Ascending aorta (tissue), 2 donors: Measurements from ENCODE around the gene AKT1S1. TPM values are rescaled to one million over a fixed set of nuclear protein-coding genes. Genes with fewer than 3 reads are reported as not detected.

Source experiments
- DNase-seq, 2 donors: peaks; one replicate each; pipeline ENCODE4 v3.0.0-alpha.2; 2019; ENCODE audit warnings: low spot score in 2 of 2
- H3K27ac ChIP-seq, 2 donors: fragments of 200-600 bp; sonication (generic); one replicate each; pipeline ENCODE4 v1.5.1; 2016 to 2017; ENCODE audit warnings: mild to moderate bottlenecking in 1 of 2
- H3K27me3 ChIP-seq: fragments of 200-600 bp; sonication (generic); one replicate; pipeline ENCODE4 v1.5.1; 2017
- H3K36me3 ChIP-seq, 2 donors: fragments of 200-600 bp; sonication (generic); one replicate each; pipeline ENCODE4 v1.5.1; 2016
- H3K4me1 ChIP-seq, 2 donors: fragments of 200-600 bp; sonication (generic); one replicate each; pipeline ENCODE4 v1.5.1; 2016 to 2017; ENCODE audit warnings: mild to moderate bottlenecking in 1 of 2
- H3K4me3 ChIP-seq, 2 donors: fragments of 200-600 bp; sonication (generic); one replicate each; pipeline ENCODE4 v1.5.1; 2016 to 2017; ENCODE audit warnings: mild to moderate bottlenecking in 1 of 2
- H3K9me3 ChIP-seq, 2 donors: fragments of 200-600 bp; sonication (generic); one replicate each; pipeline ENCODE4 v1.5.1; 2016
- intact Hi-C: fragments of 100-400 bp; cut with DNase I; formaldehyde crosslinking; loops from one replicate; pipeline ENCODE4 v1.15.1; 2023
- total RNA-seq: library from RNA; depleted of rRNA; stranded (reverse); fragments of >200 nt; gene quantifications from one replicate; pipeline ENCODE4 v1.1.0, GENCODE V29; 2016
- TF ChIP-seq, protein P1 (sequence below), 3 experiments: fragments of 200-600 bp in 2 of 3; fragments of 450-650 bp in 1 of 3; sonication (generic) in 2 of 3; IDR thresholded peaks; one replicate each; pipeline ENCODE4 v1.5.1; 2016 to 2019; ENCODE audit warnings: antibody characterized with exemption in 3 of 3, mild to moderate bottlenecking in 1 of 3, moderate library complexity in 1 of 3

Gene AKT1S1
- total RNA-seq, 1 donor from 2014 or later: 12.8 TPM

- no peaks in the 10 kb centered on the region for H3K27me3 ChIP-seq
- no peak for DNase-seq
- no peak overlapping the region for H3K4me3 ChIP-seq
- no peak overlapping the region for H3K27ac ChIP-seq
- intact Hi-C loops: no loop called here
- TF ChIP-seq, protein P1, sequence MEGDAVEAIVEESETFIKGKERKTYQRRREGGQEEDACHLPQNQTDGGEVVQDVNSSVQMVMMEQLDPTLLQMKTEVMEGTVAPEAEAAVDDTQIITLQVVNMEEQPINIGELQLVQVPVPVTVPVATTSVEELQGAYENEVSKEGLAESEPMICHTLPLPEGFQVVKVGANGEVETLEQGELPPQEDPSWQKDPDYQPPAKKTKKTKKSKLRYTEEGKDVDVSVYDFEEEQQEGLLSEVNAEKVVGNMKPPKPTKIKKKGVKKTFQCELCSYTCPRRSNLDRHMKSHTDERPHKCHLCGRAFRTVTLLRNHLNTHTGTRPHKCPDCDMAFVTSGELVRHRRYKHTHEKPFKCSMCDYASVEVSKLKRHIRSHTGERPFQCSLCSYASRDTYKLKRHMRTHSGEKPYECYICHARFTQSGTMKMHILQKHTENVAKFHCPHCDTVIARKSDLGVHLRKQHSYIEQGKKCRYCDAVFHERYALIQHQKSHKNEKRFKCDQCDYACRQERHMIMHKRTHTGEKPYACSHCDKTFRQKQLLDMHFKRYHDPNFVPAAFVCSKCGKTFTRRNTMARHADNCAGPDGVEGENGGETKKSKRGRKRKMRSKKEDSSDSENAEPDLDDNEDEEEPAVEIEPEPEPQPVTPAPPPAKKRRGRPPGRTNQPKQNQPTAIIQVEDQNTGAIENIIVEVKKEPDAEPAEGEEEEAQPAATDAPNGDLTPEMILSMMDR (IDR thresholded peaks at IDR 0.05): no peak
- peaks cover 4 to 10% of the 10 kb centered on the region in 2 donors for H3K4me1 ChIP-seq
- no peaks in the 10 kb centered on the region for H3K36me3 ChIP-seq
- no peaks in the 10 kb centered on the region for H3K9me3 ChIP-seq
These were observed 29.1 kb downstream of the AKT1S1 start for GRCh38 chr19:49847731-49848696.

DNA sequence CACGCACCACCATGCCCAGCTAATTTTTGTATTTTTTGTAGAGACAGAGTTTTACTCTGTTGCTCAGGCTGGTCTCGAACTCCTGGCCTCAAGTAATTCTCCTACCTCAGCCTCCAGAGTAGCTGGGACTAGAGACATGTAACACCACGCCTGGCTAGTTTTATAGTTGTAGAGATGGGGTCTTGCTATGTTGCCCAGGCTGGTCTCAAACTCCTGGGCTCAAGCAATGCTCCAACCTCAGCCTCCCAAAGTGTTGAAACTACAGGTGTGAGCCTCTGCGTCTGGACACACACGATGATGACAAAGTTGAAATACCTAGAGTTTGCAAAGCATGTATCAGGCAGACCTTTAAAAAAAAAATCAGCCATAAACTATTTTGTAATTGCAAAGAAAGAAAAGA lies 30.7 kb downstream of the AKT1S1 start:
- no peaks in the 10 kb centered on the region for H3K27me3 ChIP-seq
- H3K36me3 ChIP-seq: no peaks in the 10 kb centered on the region
- no peaks in the 10 kb centered on the region for H3K4me1 ChIP-seq
- intact Hi-C loops: no loop called here
- H3K27ac ChIP-seq: no peak overlapping the region
- H3K4me3 ChIP-seq: no peak overlapping the region
- TF ChIP-seq, protein P1 (IDR thresholded peaks at IDR 0.05): no peak
- no peak for DNase-seq
- no peaks in the 10 kb centered on the region for H3K9me3 ChIP-seq

DNA sequence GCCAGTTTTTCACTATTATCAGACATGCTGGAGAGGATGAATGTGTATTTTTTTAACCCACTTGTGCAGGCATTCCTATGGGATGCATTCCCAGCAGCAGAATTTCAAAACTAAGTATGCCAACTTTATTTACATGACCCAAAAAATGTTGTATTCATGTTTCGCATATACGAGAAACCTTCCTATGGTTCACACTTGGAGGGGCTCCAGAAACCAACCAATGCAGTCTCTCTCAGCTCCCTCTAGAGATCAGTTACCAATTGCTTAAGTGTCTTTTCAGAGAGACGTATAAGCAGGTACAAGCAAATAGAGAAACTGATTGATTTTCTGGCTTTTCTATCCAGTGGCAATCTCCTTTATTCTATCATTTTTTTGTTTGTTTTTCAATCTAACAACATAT lies 31.7 kb downstream of the AKT1S1 start:
- DNase-seq: no peak
- no peak overlapping the region for H3K4me3 ChIP-seq
- intact Hi-C loops: no loop called here
- TF ChIP-seq, protein P1 (IDR thresholded peaks at IDR 0.05): no peak
- peaks cover 0 to 6% of the 10 kb centered on the region in 2 donors for H3K36me3 ChIP-seq
- H3K27ac ChIP-seq: no peak overlapping the region
- H3K4me1 ChIP-seq: no peaks in the 10 kb centered on the region
- no peaks in the 10 kb centered on the region for H3K9me3 ChIP-seq
- H3K27me3 ChIP-seq: no peaks in the 10 kb centered on the region

DNA sequence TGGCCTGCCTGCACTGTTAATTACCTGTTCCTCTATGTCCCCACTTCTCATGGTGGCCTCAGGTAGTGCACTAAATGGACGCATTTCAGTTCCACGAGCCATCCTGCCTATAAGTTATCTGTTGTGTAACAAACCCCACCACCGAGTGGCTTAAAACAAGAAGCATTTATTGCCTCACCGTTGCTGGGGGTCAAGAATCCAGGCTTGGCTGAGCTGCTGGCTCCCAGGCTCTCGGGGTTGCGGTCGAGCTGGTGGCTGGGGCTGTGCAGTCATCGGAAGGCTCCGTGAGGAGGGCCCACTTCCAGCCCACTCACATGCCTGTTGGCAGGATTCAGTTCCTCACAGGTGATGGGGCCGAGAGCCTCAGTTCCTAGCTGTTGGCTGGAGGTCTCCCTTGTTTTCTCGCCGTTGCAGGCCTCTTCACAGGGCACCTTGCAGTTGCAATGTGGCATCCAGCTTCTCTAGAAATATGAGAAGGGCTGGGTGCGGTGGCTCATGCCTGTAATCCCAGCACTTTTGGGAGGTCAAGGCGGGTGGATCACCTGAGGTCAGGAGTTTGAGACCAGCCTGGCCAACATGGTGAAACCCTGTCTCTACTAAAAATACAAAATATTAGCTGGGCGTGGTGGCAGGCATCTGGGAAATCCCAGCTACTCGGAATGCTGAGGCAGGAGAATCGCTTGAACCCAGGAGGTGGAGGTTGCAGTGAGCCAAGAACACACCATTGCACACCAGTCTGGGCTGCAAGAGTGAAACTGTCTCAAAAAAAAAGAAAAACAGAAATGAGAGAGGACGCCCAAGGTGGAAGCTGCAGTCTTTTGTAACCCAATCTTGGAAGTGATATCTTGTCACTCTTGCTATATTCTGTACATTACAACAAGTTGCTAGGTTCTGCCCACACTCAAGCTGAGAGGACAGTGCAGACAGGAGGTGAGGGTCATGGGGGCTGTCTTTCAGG lies 32.7 kb downstream of the AKT1S1 start:
- DNase-seq: no peak
- intact Hi-C loops: no loop called here
- Histone ChIP-seq H3K9me3 (no peaks in the 10 kb centered on the region), H3K27ac (no peak overlapping the region), H3K36me3 (peaks cover 0 to 13% of the 10 kb centered on the region in 2 donors), H3K27me3 (no peaks in the 10 kb centered on the region), H3K4me3 (no peak overlapping the region), H3K4me1 (no peaks in the 10 kb centered on the region)
- TF ChIP-seq, protein P1 (IDR thresholded peaks at IDR 0.05): no peak

- H3K36me3 ChIP-seq: peaks cover 2 to 25% of the 10 kb centered on the region in 2 donors
- H3K27ac ChIP-seq: no peak overlapping the region
- no peaks in the 10 kb centered on the region for H3K9me3 ChIP-seq
- no peaks in the 10 kb centered on the region for H3K27me3 ChIP-seq
- DNase-seq: no peak
- TF ChIP-seq, protein P1 (IDR thresholded peaks at IDR 0.05): no peak
- no peak overlapping the region for H3K4me3 ChIP-seq
- intact Hi-C loops: no loop called here
- H3K4me1 ChIP-seq: no peaks in the 10 kb centered on the region
These were observed 33.9 kb downstream of the AKT1S1 start for GRCh38 chr19:49843265-49843664.
